SK-N-SH (cell line): ENCODE data around the gene TMEM132D. TPM values are rescaled to one million over a fixed set of nuclear protein-coding genes. Genes with fewer than 3 reads are reported as not detected.

Experiments
- CTCF ChIA-PET: fragments of 300-600, 350-600 bp; formaldehyde crosslinking; extraction: SDS; loops from one replicate; lab custom pipeline; 2021; lab: Yijun Ruan, JAX
- POLR2A ChIA-PET: fragments of 350-600 bp; sonication (Branson Sonifier 250); formaldehyde crosslinking; extraction: SDS; loops from one replicate; lab custom pipeline; 2020; ENCODE audit warnings: antibody characterized with exemption, inconsistent platforms; lab: Yijun Ruan, JAX
- DNase-seq: peaks from one replicate; pipeline ENCODE4 v3.0.0; 2012
- H2AFZ ChIP-seq: fragments of 200-600 bp; sonication (generic); 2 replicates; pipeline ENCODE4 v1.8.1; 2016; ENCODE audit warnings: antibody characterized with exemption, mild to moderate bottlenecking, low read depth
- H3F3A ChIP-seq: fragments of 200-600 bp; sonication (generic); replicated peaks from 2 replicates; pipeline ENCODE3; 2016; ENCODE audit warnings: antibody characterized with exemption, mild to moderate bottlenecking; ENCODE audit not compliant: insufficient read depth
- H3K27ac ChIP-seq, 2 experiments: fragments of 200-500 bp in 1 of 2; fragments of 200-600 bp in 1 of 2; sonication (Bioruptor generic) in 1 of 2; sonication (generic), shearing (Covaris generic) in 1 of 2; 2 replicates each; pipeline versions ENCODE4 v1.5.1 to v1.6.1; 2014 to 2016; ENCODE audit warnings: low read depth in 2 of 2, inconsistent platforms in 1 of 2, low read length in 1 of 2, mild to moderate bottlenecking in 1 of 2, mixed read lengths in 1 of 2
- H3K27me3 ChIP-seq: fragments of 200-600 bp; sonication (generic), shearing (Covaris generic); 2 replicates; pipeline ENCODE4 v1.6.1; 2016; ENCODE audit warnings: mixed run types; ENCODE audit not compliant: insufficient read depth
- H3K36me3 ChIP-seq, 2 experiments: fragments of 200-500 bp in 1 of 2; fragments of 200-600 bp in 1 of 2; sonication (Bioruptor generic) in 1 of 2; sonication (generic) in 1 of 2; replicated peaks in 1 of 2; 2 replicates each; pipeline versions ENCODE3 to v1.5.1; 2014 to 2016; ENCODE audit warnings: low read length in 1 of 2, mild to moderate bottlenecking in 1 of 2; ENCODE audit not compliant: insufficient read depth in 2 of 2, control insufficient read depth in 1 of 2
- H3K4me1 ChIP-seq, 2 experiments: fragments of 200-500 bp in 1 of 2; fragments of 200-600 bp in 1 of 2; sonication (Bioruptor generic) in 1 of 2; sonication (generic), shearing (Covaris generic) in 1 of 2; 2 replicates each; pipeline versions ENCODE4 v1.5.1 to v1.6.1; 2014 to 2016; ENCODE audit warnings: low read depth in 1 of 2, low read length in 1 of 2, mixed run types in 1 of 2; ENCODE audit not compliant: insufficient read depth in 2 of 2, control insufficient read depth in 1 of 2
- H3K4me2 ChIP-seq: fragments of 200-600 bp; sonication (generic), shearing (Covaris generic); 2 replicates; pipeline ENCODE4 v1.6.1; 2017; ENCODE audit warnings: mixed run types
- H3K4me3 ChIP-seq, 2 experiments: fragments of 200-500 bp in 1 of 2; fragments of 200-600 bp in 1 of 2; sonication (Bioruptor generic) in 1 of 2; sonication (generic), shearing (Covaris generic) in 1 of 2; 2 replicates each; pipeline versions ENCODE4 v1.5.1 to v1.8.1; 2014 to 2016; ENCODE audit warnings: low read depth in 2 of 2, inconsistent platforms in 1 of 2, low read length in 1 of 2, mild to moderate bottlenecking in 1 of 2, mixed read lengths in 1 of 2, moderate library complexity in 1 of 2
- H3K79me2 ChIP-seq: fragments of 200-600 bp; sonication (generic); 2 replicates; pipeline ENCODE4 v1.8.1; 2017; ENCODE audit warnings: mild to moderate bottlenecking; ENCODE audit not compliant: insufficient read depth
- H3K9ac ChIP-seq: fragments of 200-600 bp; sonication (generic); 2 replicates; pipeline ENCODE4 v1.6.1; 2017; ENCODE audit warnings: mixed run types
- H3K9me2 ChIP-seq: fragments of 200-600 bp; sonication (generic); 2 replicates; pipeline ENCODE4 v1.6.1; 2017; ENCODE audit warnings: mixed run types
- H3K9me3 ChIP-seq: fragments of 200-600 bp; sonication (generic); 2 replicates; pipeline ENCODE4 v1.6.1; 2017; ENCODE audit warnings: mixed run types, mild to moderate bottlenecking, moderate library complexity
- H4K20me1 ChIP-seq: fragments of 200-600 bp; sonication (generic); 2 replicates; pipeline ENCODE4 v1.6.1; 2017; ENCODE audit warnings: mild to moderate bottlenecking, mixed run types; ENCODE audit not compliant: insufficient read depth
- CHD2 ChIP-seq: fragments of 150-350 bp; IDR thresholded peaks from 2 replicates; pipeline ENCODE4 v1.6.1; 2018; ENCODE audit warnings: low read length; ENCODE audit not compliant: partially characterized antibody
- ELF1 ChIP-seq: IDR thresholded peaks from 2 replicates; pipeline ENCODE4 v1.4.0; 2012
- EP300 ChIP-seq, 2 experiments: IDR thresholded peaks; 2 replicates each; pipeline versions ENCODE4 v1.4.0 to v1.6.1; 2012; ENCODE audit warnings: borderline replicate concordance in 1 of 2, low read depth in 1 of 2, low read length in 1 of 2
- EZH2phosphoT487 ChIP-seq: fragments of 200-600 bp; sonication (generic); IDR thresholded peaks from 2 replicates; pipeline ENCODE4 v1.6.1; 2017; ENCODE audit warnings: low read depth, mixed run types, mild to moderate bottlenecking, antibody characterized with exemption, moderate library complexity, borderline replicate concordance
- FOSL2 ChIP-seq: IDR thresholded peaks from 2 replicates; pipeline ENCODE4 v1.4.0; 2012; ENCODE audit warnings: low read depth, mild to moderate bottlenecking, moderate library complexity, borderline replicate concordance
- FOXJ3 ChIP-seq: sonication (generic); formaldehyde crosslinking; IDR thresholded peaks from 2 replicates; pipeline ENCODE4 v1.5.1; 2020; ENCODE audit warnings: mild to moderate bottlenecking, missing genetic modification reagents
- FOXM1 ChIP-seq: IDR thresholded peaks from 2 replicates; pipeline ENCODE4 v1.4.0; 2012; ENCODE audit warnings: low read depth, mild to moderate bottlenecking
- JUND ChIP-seq: IDR thresholded peaks from 2 replicates; pipeline ENCODE4 v1.4.0; 2012
- MAX ChIP-seq: IDR thresholded peaks from 2 replicates; pipeline ENCODE4 v1.4.0; 2012; ENCODE audit warnings: low read depth
- NFIC ChIP-seq: IDR thresholded peaks from 2 replicates; pipeline ENCODE4 v1.4.0; 2012; ENCODE audit warnings: borderline replicate concordance
- NRF1 ChIP-seq: IDR thresholded peaks from 2 replicates; pipeline ENCODE4 v1.6.1; 2012; ENCODE audit warnings: low read depth, mild to moderate bottlenecking, low read length
- PBX3 ChIP-seq: IDR thresholded peaks from 2 replicates; pipeline ENCODE4; 2012
- POLR2AphosphoS5 ChIP-seq: IDR thresholded peaks from 2 replicates; pipeline ENCODE4 v1.6.1; 2012; ENCODE audit warnings: low read depth, low read length
- RCOR1 ChIP-seq: fragments of 150-350 bp; IDR thresholded peaks from 2 replicates; pipeline ENCODE4 v1.6.1; 2017; ENCODE audit warnings: antibody characterized with exemption, low read length
- REST ChIP-seq: IDR thresholded peaks from 2 replicates; pipeline ENCODE4 v1.6.1; 2012; ENCODE audit warnings: mild to moderate bottlenecking, low read depth, low read length, moderate library complexity
- RXRA ChIP-seq: IDR thresholded peaks from 2 replicates; pipeline ENCODE4 v1.4.0; 2012; ENCODE audit warnings: low read depth, mild to moderate bottlenecking, borderline replicate concordance
- SMC3 ChIP-seq: IDR thresholded peaks from 2 replicates; pipeline ENCODE4 v1.6.1; 2012; ENCODE audit warnings: low read depth, low read length, improper control_type of control experiment
- TAF1 ChIP-seq: IDR thresholded peaks from 2 replicates; pipeline ENCODE4 v1.6.1; 2012; ENCODE audit warnings: low read depth, mild to moderate bottlenecking, low read length, moderate library complexity, borderline replicate concordance
- TEAD4 ChIP-seq: IDR thresholded peaks from 2 replicates; pipeline ENCODE4 v1.4.0; 2012; ENCODE audit warnings: mild to moderate bottlenecking, borderline replicate concordance; ENCODE audit not compliant: insufficient read depth
- USF2 ChIP-seq: fragments of 150-350 bp; IDR thresholded peaks from 2 replicates; pipeline ENCODE4 v1.6.1; 2017; ENCODE audit warnings: antibody characterized with exemption, low read length, low read depth, borderline replicate concordance
- YY1 ChIP-seq: IDR thresholded peaks from 2 replicates; pipeline ENCODE4 v1.4.0; 2012; ENCODE audit warnings: low read depth, mild to moderate bottlenecking
- WGBS: methylation state at CpG from one replicate; pipeline ENCODE4 v1.1.6; 2017; ENCODE audit warnings: low lambda C conversion rate; 5-methylcytosine and 5-hydroxymethylcytosine counted together
- polyA plus RNA-seq, 3 experiments: library from polyadenylated mRNA; depleted of rRNA; stranded (reverse); fragments of >200 nt; gene quantifications; 2 replicates each; pipeline ENCODE4 v1.2.3, GENCODE V29; 2012

The TMEM132D gene
- polyA plus RNA-seq, 1 of the 3 experiments (the other 2 are of a cell fraction), result not detected

GRCh38 chr12:129613314-129613713, 290.5 kb downstream of the TMEM132D start (continued):
- TF ChIP-seq MAX, result no peak

- 8% methylated on average over 5 of the region's 5 CpGs for WGBS
- DNase-seq, result no peak
These were observed 293.2 kb downstream of the TMEM132D start for GRCh38 chr12:129610601-129611120.

GRCh38 chr12:129607756-129608155, 296.1 kb downstream of the TMEM132D start:
- 50% methylated on average over 5 of the region's 5 CpGs for WGBS
- no peak for TF ChIP-seq CHD2
- TF ChIP-seq TAF1, result no peak
- no peak for TF ChIP-seq FOXJ3
- TF ChIP-seq PBX3, result no peak
- no peak for TF ChIP-seq FOXM1
- TF ChIP-seq EP300 (IDR thresholded peaks at IDR 0.05; ENCODE audit: borderline replicate concordance in 1 of 2, low read depth in 1 of 2, low read length in 1 of 2), result no peak
- TF ChIP-seq EZH2phosphoT487, result no peak
- TF ChIP-seq RCOR1, result no peak
- no peak for TF ChIP-seq NFIC
- no peak for TF ChIP-seq USF2
- TF ChIP-seq NRF1, result no peak
- TF ChIP-seq JUND, result no peak
- no peak for TF ChIP-seq REST
- no peak for TF ChIP-seq POLR2AphosphoS5
- no peak for TF ChIP-seq YY1
- TF ChIP-seq TEAD4, result no peak
- TF ChIP-seq SMC3, result no peak
- TF ChIP-seq RXRA, result no peak
- TF ChIP-seq ELF1, result no peak

More at GRCh38 chr12:129610601-129611120, 293.2 kb downstream of the TMEM132D start:
- Histone ChIP-seq H2AFZ (no peak overlapping the region), H3K79me2 (no peaks in the 10 kb centered on the region), H4K20me1 (no peaks in the 10 kb centered on the region), H3K4me3 (no peak overlapping the region), H3K36me3 (no peaks in the 10 kb centered on the region), H3K27me3 (no peaks in the 10 kb centered on the region), H3K9ac (no peak overlapping the region), H3K27ac (no peak overlapping the region), H3K9me3 (no peaks in the 10 kb centered on the region), H3K4me2 (no peak overlapping the region), H3K4me1 (no peaks in the 10 kb centered on the region), H3F3A (no peaks in the 10 kb centered on the region), H3K9me2 (no peaks in the 10 kb centered on the region)
- ChIA-PET POLR2A (no interaction called here), CTCF (interaction anchor here (0.6 kb wide), 1 partner anchor 365 kb away, joined by 3 read pairs; no protein-coding TSS in a partner anchor)
- no peak for TF ChIP-seq CHD2
- TF ChIP-seq FOSL2, result no peak
- TF ChIP-seq EP300 (IDR thresholded peaks at IDR 0.05; ENCODE audit: borderline replicate concordance in 1 of 2, low read depth in 1 of 2, low read length in 1 of 2), result 0 out of 4 replicates have a peak, but pooled peaks of 1 of the 2 experiments have one; percentile 25

More at GRCh38 chr12:129607756-129608155, 296.1 kb downstream of the TMEM132D start:
- Histone ChIP-seq H3K9ac (no peak overlapping the region), H3K4me1 (no peaks in the 10 kb centered on the region), H3K79me2 (no peaks in the 10 kb centered on the region), H3K4me3 (no peak overlapping the region), H2AFZ (no peak overlapping the region), H3K9me2 (no peaks in the 10 kb centered on the region), H3K27ac (no peak overlapping the region), H3K27me3 (no peaks in the 10 kb centered on the region), H3F3A (no peaks in the 10 kb centered on the region), H3K36me3 (no peaks in the 10 kb centered on the region), H4K20me1 (no peaks in the 10 kb centered on the region), H3K4me2 (no peak overlapping the region), H3K9me3 (no peaks in the 10 kb centered on the region)
- DNase-seq, result no peak
- ChIA-PET POLR2A (no interaction called here), CTCF (no interaction called here)
